Upper lobe of right lung (tissue), 1 donor: Measurements from ENCODE around the gene LMBR1L. TPM values are rescaled to one million over a fixed set of nuclear protein-coding genes. Genes with fewer than 3 reads are reported as not detected.

Source experiments
- ATAC-seq: fragments of 200-7000 bp; cut with Tn5 transposase; one replicate; pipeline ENCODE4 v1.9.1; 2020; ENCODE audit warnings: mild to moderate bottlenecking, moderate library complexity
- DNase-seq: peaks from one replicate; pipeline ENCODE4 v3.0.0-alpha.2; 2020
- H3K27ac ChIP-seq: fragments of 200-600 bp; one replicate; pipeline ENCODE4 v1.8.0; 2022
- H3K27me3 ChIP-seq: fragments of 200-600 bp; one replicate; pipeline ENCODE4 v1.8.0; 2022; ENCODE audit warnings: mild to moderate bottlenecking
- H3K36me3 ChIP-seq: fragments of 200-600 bp; one replicate; pipeline ENCODE4 v1.8.0; 2022
- H3K4me1 ChIP-seq: fragments of 200-600 bp; one replicate; pipeline ENCODE4 v1.8.0; 2022
- H3K4me3 ChIP-seq: fragments of 200-600 bp; one replicate; pipeline ENCODE4 v1.8.0; 2022; ENCODE audit warnings: mild to moderate bottlenecking
- H3K9me3 ChIP-seq: fragments of 200-600 bp; one replicate; pipeline ENCODE4 v1.8.0; 2022
- CTCF ChIP-seq: fragments of 200-600 bp; IDR thresholded peaks from one replicate; pipeline ENCODE4 v1.8.0; 2022; ENCODE audit warnings: antibody characterized with exemption
- intact Hi-C: fragments of 100-400 bp; cut with DNase I; formaldehyde crosslinking; loops from one replicate; pipeline ENCODE4 v1.11.0; 2022
- total RNA-seq: library from RNA; stranded (reverse); fragmentation: NEBNext Ultra II Directional; extraction: Animal tissue kit (Norgen Biotek cat#: 25700); gene quantifications from one replicate; pipeline ENCODE4 v1.2.1, GENCODE V29; 2021
- donor health status: DM: no; HTN: yes; CAD: no; lungs with severe emphysema.

Gene LMBR1L
- total RNA-seq, 1 donor from 2014 or later = 54.3 TPM

DNA sequence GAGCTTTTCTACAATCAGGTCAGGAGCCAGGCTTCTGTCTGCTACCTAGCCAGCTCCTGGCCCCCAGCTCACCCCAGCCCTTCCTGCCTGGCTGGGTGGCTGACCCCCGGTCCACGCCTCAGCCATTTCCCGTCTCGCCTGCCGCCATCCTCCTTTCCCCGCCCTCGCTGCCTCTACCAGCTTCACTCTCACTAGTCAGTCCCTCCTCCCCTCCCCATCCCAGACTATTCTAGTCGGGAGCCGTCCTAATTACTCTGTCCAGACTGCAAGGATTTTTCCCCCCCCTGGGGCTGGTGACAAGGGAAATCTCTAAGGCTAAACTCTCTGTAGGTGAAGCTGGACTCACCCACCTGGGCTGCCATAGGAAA is 16.9 kb downstream of the LMBR1L start:
- ATAC-seq (no peak), DNase-seq (no peak)
- peaks cover 55% of the 10 kb centered on the region for H3K27me3 ChIP-seq
- peak overlapping the region; percentile 22 for H3K4me3 ChIP-seq
- H3K27ac ChIP-seq = no peak overlapping the region
- intact Hi-C loops = no loop called here
- no peak for TF ChIP-seq CTCF
- no peaks in the 10 kb centered on the region for H3K9me3 ChIP-seq
- H3K36me3 ChIP-seq = peaks cover 21% of the 10 kb centered on the region
- peaks cover 48% of the 10 kb centered on the region for H3K4me1 ChIP-seq

DNA sequence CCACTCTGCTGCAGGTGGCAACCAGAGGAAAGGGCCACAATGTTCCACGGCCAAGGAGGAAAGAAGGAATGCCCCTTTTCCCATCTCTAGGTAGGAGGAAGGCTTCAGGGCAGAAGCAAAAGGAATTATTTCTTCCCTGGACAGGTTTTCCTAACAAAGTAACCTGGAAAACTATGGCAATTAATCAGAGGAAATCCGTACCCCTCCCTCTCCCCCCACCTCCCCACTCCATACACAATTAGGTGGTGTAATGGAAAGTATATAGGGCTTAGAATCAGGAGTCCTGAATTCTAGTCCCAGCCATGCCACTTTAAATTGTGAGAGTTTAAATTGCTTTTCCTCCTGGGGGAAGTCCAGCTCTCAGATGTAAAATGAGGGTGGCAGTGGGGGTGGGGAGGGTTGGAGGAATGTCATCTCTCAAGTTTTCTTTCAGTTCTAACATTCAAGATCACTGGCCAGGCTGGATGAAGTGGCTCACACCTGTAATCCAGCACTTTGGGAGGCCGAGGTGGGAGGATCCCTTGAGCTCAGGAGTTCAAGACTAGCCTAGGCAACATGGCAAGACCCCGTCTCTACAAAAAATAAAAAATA is 17.7 kb downstream of the LMBR1L start:
- Histone ChIP-seq H3K27ac (no peak overlapping the region), H3K27me3 (peaks cover 58% of the 10 kb centered on the region), H3K4me1 (peaks cover 55% of the 10 kb centered on the region), H3K4me3 (no peak overlapping the region), H3K9me3 (no peaks in the 10 kb centered on the region), H3K36me3 (peaks cover 13% of the 10 kb centered on the region)
- DNase-seq = no peak
- TF ChIP-seq CTCF = no peak
- intact Hi-C loops = no loop called here
- ATAC-seq = no peak

DNA sequence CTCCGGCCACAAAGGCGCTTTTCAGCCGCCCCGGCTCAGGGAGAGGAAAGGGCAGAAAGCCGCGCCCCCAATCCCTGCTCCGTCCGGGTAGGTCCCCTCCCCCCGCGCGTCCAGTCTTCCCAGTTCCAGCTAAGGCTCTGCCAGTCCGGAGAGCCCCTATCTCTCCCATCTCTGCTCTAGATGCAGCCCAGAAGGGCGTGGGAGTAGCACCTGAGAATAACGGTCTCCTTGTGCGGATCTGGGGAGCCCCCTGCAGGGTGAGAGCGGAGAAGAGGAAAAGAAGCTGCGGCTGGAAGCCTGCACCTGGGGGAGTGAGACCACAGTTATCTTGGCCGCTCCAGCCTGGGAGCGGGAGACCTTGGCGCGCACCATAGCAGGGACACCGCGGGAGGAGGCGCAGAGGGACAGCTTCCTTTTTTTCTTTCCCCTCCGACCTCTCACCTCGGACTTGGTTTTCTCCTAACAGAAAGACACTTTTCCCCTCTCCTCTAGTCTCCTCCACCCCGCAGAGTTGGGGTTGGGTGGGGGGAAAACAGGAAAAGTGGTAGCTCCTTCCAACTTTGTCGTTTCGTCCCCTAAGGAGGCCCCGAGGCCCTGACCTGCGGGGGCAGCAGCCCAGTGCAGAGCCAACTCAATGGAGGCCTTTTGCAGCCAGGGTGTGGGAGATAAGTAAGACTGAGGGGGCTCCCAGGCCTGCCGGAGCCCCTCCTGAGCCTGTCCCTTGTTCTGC is 18.4 kb downstream of the LMBR1L start:
- Histone ChIP-seq H3K36me3 (peaks cover 6% of the 10 kb centered on the region), H3K4me1 (peaks cover 57% of the 10 kb centered on the region), H3K27ac (no peak overlapping the region), H3K9me3 (no peaks in the 10 kb centered on the region), H3K27me3 (peaks cover 58% of the 10 kb centered on the region), H3K4me3 (peak overlapping the region; percentile 32)
- ATAC-seq = no peak
- intact Hi-C loops = no loop called here
- DNase-seq = no peak
- TF ChIP-seq CTCF = peak; percentile 31

DNA sequence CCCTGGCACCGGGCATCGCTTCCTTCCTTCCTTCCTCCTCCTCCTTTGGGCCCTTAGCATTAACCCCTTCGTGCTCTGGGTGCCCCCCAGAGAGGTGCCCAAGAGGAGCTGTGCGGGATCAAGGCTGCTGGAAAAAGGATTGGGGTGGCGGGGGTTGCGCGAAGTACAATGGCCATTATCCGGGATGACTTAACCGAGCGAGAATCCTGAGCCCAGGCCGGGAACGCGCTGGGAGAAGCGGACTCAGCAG is 18.9 kb downstream of the LMBR1L start:
- ATAC-seq = no peak
- peaks cover 57% of the 10 kb centered on the region for H3K4me1 ChIP-seq
- H3K9me3 ChIP-seq = no peaks in the 10 kb centered on the region
- no peak for TF ChIP-seq CTCF
- peaks cover 58% of the 10 kb centered on the region for H3K27me3 ChIP-seq
- H3K27ac ChIP-seq = no peak overlapping the region
- peak overlapping the region; percentile 32 for H3K4me3 ChIP-seq
- intact Hi-C loops = no loop called here
- DNase-seq = no peak
- peaks cover 1% of the 10 kb centered on the region for H3K36me3 ChIP-seq

DNA sequence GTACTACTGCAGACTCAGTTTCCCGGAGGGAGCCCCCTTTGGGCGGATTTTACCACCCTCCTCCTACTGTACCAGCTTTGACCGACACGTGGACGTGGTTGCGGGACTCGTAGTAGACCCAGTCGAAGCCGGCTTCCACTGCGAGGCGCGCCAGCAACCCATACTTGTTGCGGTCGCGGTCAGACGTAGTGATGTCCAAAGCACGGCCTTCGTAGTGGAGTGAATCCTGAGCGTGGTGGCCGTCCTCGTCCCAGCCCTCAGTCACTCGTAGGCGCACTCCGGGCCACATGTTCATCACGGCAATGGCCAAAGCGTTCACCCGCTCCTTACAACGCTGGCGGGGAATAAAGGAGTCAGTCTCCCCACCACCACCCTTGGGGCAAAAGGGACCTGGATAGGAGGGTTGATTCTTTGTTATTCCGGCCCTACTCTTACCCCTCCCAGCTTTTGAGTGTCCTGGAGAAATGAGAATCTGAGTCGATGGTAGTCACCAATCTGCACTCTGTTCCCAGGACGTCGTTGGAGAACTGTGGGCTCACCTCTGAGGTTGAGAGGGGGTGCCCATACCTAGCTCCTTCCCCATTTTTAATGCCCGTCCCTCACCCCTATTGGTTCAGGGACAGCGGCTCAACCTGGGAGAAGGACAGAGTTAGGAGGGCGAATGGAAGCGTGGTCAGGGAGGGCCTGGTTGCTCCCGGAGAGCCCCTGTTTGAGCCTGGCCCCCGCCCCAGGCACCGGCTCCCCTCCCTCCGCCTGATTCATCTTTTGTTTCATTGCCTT is 19.4 kb downstream of the LMBR1L start:
- intact Hi-C loops = no loop called here
- ATAC-seq = no peak
- Histone ChIP-seq H3K4me1 (peaks cover 57% of the 10 kb centered on the region), H3K27me3 (peaks cover 58% of the 10 kb centered on the region), H3K27ac (no peak overlapping the region), H3K4me3 (no peak overlapping the region), H3K9me3 (no peaks in the 10 kb centered on the region), H3K36me3 (no peaks in the 10 kb centered on the region)
- no peak for TF ChIP-seq CTCF
- DNase-seq = no peak
